Pancreas (tissue), 10 donors: ENCODE measurements around the gene PTOV1. TPM values are rescaled to one million over a fixed set of nuclear protein-coding genes. Genes with fewer than 3 reads are reported as not detected.

Experiments
- ATAC-seq, 4 donors: fragments of 200-7000 bp; cut with Tn5 transposase; one replicate each; pipeline versions ENCODE4 v1.8.0 to v1.9.1; 2020; ENCODE audit warnings: mild to moderate bottlenecking in 4 of 4, moderate library complexity in 4 of 4
- DNase-seq, 6 donors: peaks; one replicate each; pipeline ENCODE4 v3.0.0-alpha.2; 2020
- FAIRE-seq: peaks from 2 replicates; lab custom pipeline; 2012; peaks lifted over from hg19 to GRCh38; lab: Jason Lieb, UNC
- H3K27ac ChIP-seq, 4 donors: fragments of 200-600 bp; sonication (generic); 1 replicate in 3 of 4; 2 replicates in 1 of 4; pipeline versions ENCODE4 v1.5.0 to v1.8.0; 2020
- H3K27me3 ChIP-seq, 4 donors: fragments of 200-600 bp; one replicate each; pipeline ENCODE4 v1.8.0; 2021
- H3K36me3 ChIP-seq, 3 donors: fragments of 200-600 bp; sonication (generic) in 1 of 3; one replicate each; pipeline versions ENCODE4 v1.5.0 to v1.8.0; 2020 to 2021
- H3K4me1 ChIP-seq, 3 donors: fragments of 200-600 bp; one replicate each; pipeline ENCODE4 v1.8.0; 2021
- H3K4me3 ChIP-seq, 4 donors: fragments of 200-600 bp; sonication (generic) in 2 of 4; one replicate each; pipeline versions ENCODE4 v1.5.0 to v1.8.0; 2020 to 2021
- H3K9me3 ChIP-seq, 4 donors: fragments of 200-600 bp; one replicate each; pipeline ENCODE4 v1.8.0; 2021
- CTCF ChIP-seq, 4 donors: fragments of 200-600 bp; sonication (generic) in 3 of 4; IDR thresholded peaks; one replicate each; pipeline versions ENCODE4 v1.5.0 to v1.8.0; 2021; ENCODE audit warnings: antibody characterized with exemption in 4 of 4
- WGBS, 2 donors: extraction: QIAGEN DNeasy Blood & Tissue Kit; methylation state at CpG; one replicate each; pipeline ENCODE4 v1.1.7; 2013; 5-methylcytosine and 5-hydroxymethylcytosine counted together
- intact Hi-C, 3 donors: fragments of 100-400 bp; cut with DNase I; formaldehyde crosslinking; loops; one replicate each; pipeline versions ENCODE4 v1.11.1 to v1.14.2; 2022
- polyA plus RNA-seq, 2 donors: library from polyadenylated mRNA; stranded (reverse); fragments of 200-250 nt; gene quantifications; one replicate each; pipeline ENCODE4 v1.2.3, GENCODE V29; 2013
- total RNA-seq, 6 donors: library from RNA; stranded (reverse); fragmentation: NEBNext Ultra II Directional in 4 of 6; extraction: Animal tissue kit (Norgen Biotek cat#: 25700) in 4 of 6; gene quantifications; one replicate each; pipeline versions ENCODE4 v1.2.1 to v1.2.4, GENCODE V29; 2021 to 2023
- donor health status: healthy with polysubstance abuse.
- donor health status: DM: no; HTN: no; CAD: no; lungs with moderate emphysema.
- donor health status: DM: no; HTN: no; CAD: no.
- donor health status: control.
- donor health status: control.
- donor health status: Bipolar disorder and iron deficiency.
- donor health status: DM: yes; HTN: yes; CAD: no.
- donor health status: DM: no; HTN: no; CAD: no.
- donor health status: DM: no; HTN: no; CAD: no.
- donor health status: DM: yes; HTN: yes; CAD: no.

The PTOV1 gene
- total and polyA plus RNA-seq, 8 donors, result 48.8 to 191 (median 76.0) TPM

GRCh38 chr19:49866933-49867782 lies 16.2 kb downstream of the PTOV1 start, which contains the start of gene PNKP:
PNKP (minus strand) TSS chr19:49867576; CDS start chr19:49867204, 372 bp downstream.
- ATAC-seq (peak; percentile 58 to 73 (median 66)), DNase-seq (peak; percentile 81 to 93 (median 90)), FAIRE-seq (no peak)
- WGBS, 2 donors, result 0 to 1% methylated on average over 61 to 65 of the region's 65 CpGs
- no peak for TF ChIP-seq CTCF (IDR thresholded peaks at IDR 0.05)
- H3K9me3 ChIP-seq, result no peaks in the 10 kb centered on the region
- peak within 1 kb of the TSS; percentile 58 to 70 (median 68) for H3K4me3 ChIP-seq
- peak within 1 kb of the TSS; percentile 61 to 94 (median 82) for H3K27ac ChIP-seq
- intact Hi-C loops, result no loop called here
- H3K4me1 ChIP-seq, result peaks cover 16 to 35% (median 25%) of the 10 kb centered on the region in 3 donors
- H3K36me3 ChIP-seq, result peaks cover 0 to 4% (median 0%) of the 10 kb centered on the region in 3 donors
- H3K27me3 ChIP-seq, result no peaks in the 10 kb centered on the region

- Histone ChIP-seq H3K4me1 (peaks cover 16 to 35% (median 25%) of the 10 kb centered on the region in 3 donors), H3K27me3 (no peaks in the 10 kb centered on the region), H3K4me3 (peak overlapping the region in 2 of 4 donors; percentile 14 to 40), H3K27ac (peak overlapping the region; percentile 31 to 94 (median 64)), H3K9me3 (no peaks in the 10 kb centered on the region), H3K36me3 (peaks cover 0 to 1% (median 0%) of the 10 kb centered on the region in 3 donors)
- DNase-seq (peak in 2 of 6 donors; percentile 89 to 94), FAIRE-seq (no peak), ATAC-seq (peak; percentile 2 to 8 (median 8))
- TF ChIP-seq CTCF (IDR thresholded peaks at IDR 0.05), result no peak
- intact Hi-C loops, result no loop called here
- WGBS, 2 donors, result 1 to 2% methylated on average over 15 of the region's 15 CpGs
These were observed 18.1 kb downstream of the PTOV1 start for GRCh38 chr19:49869009-49869483.

- ATAC-seq, result peak; percentile 70 to 78 (median 78)
- H3K36me3 ChIP-seq, result no peaks in the 10 kb centered on the region
- intact Hi-C loops, result no loop called here
- WGBS, 2 donors, result 0 to 1% methylated on average over 42 to 67 of the region's 67 CpGs
- peak overlapping the region; percentile 28 to 41 (median 40) for H3K4me3 ChIP-seq
- peak overlapping the region; percentile 36 to 94 (median 86) for H3K27ac ChIP-seq
- H3K9me3 ChIP-seq, result no peaks in the 10 kb centered on the region
- peak in 1 of 4 donors; percentile 8 for TF ChIP-seq CTCF (IDR thresholded peaks at IDR 0.05)
- peak; percentile 99 for FAIRE-seq
- H3K27me3 ChIP-seq, result no peaks in the 10 kb centered on the region
- H3K4me1 ChIP-seq, result peaks cover 16 to 35% (median 25%) of the 10 kb centered on the region in 3 donors
- DNase-seq, result peak; percentile 93 to 98 (median 96)
These were observed 18.7 kb downstream of the PTOV1 start for GRCh38 chr19:49869484-49870308.

GRCh38 chr19:49870309-49870901 lies 19.4 kb downstream of the PTOV1 start:
- intact Hi-C loops, result no loop called here
- FAIRE-seq (no peak), DNase-seq (peak in 4 of 6 donors; percentile 35 to 85 (median 63)), ATAC-seq (no peak)
- Histone ChIP-seq H3K4me3 (peak overlapping the region; percentile 28 to 41 (median 40)), H3K27ac (peak overlapping the region; percentile 36 to 94 (median 86)), H3K36me3 (no peaks in the 10 kb centered on the region), H3K4me1 (peaks cover 16 to 34% (median 22%) of the 10 kb centered on the region in 3 donors), H3K9me3 (no peaks in the 10 kb centered on the region), H3K27me3 (no peaks in the 10 kb centered on the region)
- TF ChIP-seq CTCF (IDR thresholded peaks at IDR 0.05), result no peak
- WGBS, 2 donors, result 72% methylated on average over 15 of the region's 15 CpGs
